Amniotic epithelial cell (primary cell): ENCODE measurements around the gene DNASE1L1.
A peak's percentile ranks its signal among the peaks of the same experiment; 100 is the strongest.
"Not testable (repeated sequence)": the region's sequence is repeated elsewhere in the genome, so short reads cannot be mapped to it uniquely, and the experiment has no call there.

ENCODE experiments used
- DNase-seq: peaks from one replicate; pipeline ENCODE4 v3.0.0-alpha.2; 2010; ENCODE audit warnings: low read depth

DNASE1L1 gene

DNA sequence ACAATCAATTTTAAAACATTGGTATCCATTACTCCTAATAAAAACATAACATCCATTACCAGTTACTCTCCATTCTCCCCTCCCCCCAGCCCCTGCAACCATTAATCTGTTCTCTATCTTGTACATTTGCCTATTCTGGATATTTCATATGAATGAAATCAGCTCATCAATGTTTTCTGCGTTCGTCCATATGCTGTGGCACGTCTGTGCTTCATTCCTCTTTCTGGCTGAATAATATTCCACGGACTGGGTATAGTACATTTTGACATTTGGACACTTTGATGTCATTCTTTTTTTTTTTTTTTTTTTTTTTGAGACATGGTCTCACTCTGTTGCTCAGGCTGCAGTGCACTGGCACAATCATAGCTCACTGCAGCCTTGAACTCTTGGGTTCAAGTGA is 5.2 kb downstream of the DNASE1L1 start:
- DNase-seq = no peak

DNA sequence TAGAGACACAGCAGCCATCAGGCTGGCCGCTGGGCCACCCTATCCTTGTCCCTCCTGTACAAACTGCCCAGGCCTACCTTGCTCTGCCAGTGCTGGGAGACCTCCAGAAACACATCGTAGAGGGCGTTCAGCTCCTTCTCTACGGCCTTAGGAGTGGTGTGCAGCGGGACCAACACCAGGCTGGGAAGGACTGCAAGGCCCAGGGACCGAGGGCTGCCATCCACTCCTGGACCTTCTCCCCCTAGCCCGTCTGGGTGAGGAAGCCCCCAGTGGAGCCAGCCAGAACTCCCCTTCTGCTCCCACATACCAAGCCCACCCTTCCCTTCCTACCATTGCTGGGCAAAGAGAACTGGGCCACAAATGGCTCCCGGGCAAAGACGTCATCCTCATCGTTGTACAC is 5.9 kb downstream of the DNASE1L1 start:
- no peak for DNase-seq

DNA sequence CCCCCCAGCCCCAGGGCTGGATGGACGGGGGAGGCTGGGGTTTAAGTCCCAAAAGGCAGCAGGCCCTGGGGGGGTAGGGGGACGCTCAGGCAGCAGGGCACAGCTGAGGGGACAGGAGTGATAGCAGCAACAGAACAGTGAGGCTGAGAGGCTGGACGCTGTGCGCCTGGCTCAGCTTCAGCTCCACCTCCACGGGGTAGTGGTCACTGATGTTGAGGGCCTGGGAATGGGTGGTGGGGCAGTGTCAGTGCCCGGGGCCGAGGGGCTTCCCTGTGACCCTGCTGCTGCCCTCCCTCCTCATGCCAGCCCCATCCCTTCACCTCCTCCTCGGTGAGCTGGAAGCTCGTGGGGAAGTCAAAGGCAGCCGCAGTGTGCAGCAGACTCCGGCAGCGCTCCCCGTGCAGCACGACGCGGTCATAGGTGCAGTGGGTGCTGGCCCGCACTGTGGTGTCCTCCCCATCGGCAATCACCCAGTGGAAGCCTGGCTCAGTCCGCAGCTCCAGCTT is 6.4 kb downstream of the DNASE1L1 start:
- no peak for DNase-seq

DNA sequence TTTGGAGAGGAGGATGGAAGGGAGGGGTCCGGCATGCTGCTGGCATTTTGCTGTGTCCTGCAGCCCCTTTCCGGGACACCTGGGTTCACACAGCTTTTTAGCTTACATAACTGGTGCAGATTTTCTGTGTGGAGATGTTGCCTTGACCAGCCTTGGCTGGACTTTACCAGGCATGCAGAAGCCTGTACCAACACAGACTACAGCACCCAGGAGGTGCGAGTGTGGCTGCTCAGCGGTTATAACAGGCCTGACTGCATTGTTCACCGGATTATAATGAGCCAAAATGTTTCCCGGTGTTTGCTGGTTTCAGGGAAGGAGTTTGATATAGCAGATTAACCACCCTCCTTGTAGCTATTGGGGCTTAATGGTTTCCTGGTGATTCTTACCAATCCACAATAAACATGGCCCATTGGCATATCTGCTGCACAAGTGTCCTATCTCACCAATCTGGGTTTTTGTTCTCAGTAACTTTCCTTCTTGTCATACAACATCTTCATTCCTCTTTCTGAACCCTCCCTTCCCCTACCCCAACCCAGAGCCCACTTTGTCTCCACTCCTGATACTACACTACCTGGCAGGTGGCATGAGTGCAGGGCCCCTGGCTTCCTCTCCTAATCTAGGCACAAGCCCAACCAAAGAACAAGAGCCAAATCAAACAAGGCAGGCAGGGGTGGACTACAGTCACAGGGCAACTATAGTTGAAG is 7.0 kb downstream of the DNASE1L1 start:
- DNase-seq = no peak

DNA sequence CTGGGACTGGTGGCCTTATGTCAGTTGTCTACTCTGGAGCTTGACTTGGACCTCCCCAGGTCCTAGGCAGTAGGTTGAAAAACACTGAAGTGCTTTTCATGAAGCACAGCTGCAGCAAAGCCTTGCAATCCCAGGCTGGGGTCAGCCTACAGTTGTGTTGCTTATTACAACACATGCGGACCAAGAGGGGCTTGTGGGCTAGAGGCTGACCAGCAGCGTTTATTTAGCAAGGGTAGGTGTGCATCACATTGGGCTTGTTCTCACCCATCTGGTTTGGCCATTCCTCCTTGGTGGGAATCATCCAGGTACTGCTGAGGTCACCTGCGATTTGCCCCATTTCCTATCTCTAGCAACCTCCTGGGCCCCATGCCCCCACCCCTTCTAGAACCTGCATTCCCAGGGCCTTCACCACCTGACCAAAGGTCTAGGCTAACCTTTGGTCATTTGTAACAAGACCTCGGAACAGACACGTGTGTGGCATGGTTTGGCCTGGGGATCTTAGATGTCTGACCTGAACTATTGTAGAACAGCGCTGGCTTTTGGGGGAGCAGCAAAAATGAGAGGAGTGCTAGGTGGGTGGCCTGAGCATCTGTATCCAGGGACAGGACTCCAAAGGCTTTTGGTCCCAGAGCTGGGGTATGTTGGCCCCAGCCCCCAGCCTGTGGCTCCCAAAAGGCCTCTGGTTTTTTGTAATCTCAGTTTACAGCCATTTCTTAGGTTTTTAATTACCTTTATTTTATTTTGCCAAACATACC is 7.8 kb downstream of the DNASE1L1 start:
- DNase-seq = no peak

DNA sequence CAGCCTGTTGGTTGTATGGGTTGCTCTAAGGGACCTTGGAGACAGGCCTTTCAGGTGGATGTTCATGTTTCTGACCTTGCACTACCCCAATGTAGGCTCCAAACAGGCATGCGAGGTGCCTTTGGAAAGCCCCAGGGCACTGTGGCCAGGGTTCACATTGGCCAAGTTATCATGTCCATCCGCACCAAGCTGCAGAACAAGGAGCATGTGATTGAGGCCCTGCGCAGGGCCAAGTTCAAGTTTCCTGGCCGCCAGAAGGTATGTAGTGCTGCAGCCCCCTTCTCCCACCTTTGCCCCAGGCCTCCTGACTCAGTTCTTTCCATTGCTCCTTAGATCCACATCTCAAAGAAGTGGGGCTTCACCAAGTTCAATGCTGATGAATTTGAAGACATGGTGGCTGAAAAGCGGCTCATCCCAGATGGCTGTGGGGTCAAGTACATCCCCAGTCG is 8.7 kb downstream of the DNASE1L1 start:
- DNase-seq = not testable (repeated sequence)

DNA sequence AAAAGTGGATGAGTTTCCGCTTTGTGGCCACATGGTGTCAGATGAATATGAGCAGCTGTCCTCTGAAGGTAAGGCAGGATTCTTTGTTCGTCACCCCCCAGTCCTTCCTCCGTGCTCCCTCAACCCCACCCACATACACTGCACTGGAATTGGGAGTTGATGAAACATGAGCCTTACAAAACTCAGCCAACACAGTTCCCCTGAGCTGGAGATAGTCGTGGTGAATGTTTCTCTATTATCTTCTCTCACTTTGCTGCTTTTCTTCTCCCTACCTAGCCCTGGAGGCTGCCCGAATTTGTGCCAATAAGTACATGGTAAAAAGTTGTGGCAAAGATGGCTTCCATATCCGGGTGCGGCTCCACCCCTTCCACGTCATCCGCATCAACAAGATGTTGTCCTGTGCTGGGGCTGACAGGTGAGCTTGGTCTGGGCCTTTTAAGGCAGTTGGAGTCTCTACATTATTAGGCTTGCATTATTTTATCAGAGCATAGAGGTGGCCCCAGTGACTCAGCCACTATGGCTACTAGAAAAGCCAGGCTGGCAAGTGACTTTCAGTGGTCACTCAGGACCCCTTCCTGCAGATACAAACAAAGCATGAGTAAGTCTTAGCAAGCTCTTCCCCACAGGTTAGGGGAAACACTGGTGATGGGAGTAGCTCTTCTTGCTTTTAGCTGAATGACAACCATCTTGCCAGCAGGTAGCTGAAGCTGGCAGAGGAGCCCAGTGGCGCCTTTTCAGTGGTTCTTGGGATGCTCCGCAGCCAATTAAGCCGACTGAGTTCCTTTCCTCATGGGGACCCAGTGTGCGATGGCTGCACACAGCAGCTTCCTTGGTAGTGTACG is 9.3 kb downstream of the DNASE1L1 start:
- DNase-seq = no peak

DNA sequence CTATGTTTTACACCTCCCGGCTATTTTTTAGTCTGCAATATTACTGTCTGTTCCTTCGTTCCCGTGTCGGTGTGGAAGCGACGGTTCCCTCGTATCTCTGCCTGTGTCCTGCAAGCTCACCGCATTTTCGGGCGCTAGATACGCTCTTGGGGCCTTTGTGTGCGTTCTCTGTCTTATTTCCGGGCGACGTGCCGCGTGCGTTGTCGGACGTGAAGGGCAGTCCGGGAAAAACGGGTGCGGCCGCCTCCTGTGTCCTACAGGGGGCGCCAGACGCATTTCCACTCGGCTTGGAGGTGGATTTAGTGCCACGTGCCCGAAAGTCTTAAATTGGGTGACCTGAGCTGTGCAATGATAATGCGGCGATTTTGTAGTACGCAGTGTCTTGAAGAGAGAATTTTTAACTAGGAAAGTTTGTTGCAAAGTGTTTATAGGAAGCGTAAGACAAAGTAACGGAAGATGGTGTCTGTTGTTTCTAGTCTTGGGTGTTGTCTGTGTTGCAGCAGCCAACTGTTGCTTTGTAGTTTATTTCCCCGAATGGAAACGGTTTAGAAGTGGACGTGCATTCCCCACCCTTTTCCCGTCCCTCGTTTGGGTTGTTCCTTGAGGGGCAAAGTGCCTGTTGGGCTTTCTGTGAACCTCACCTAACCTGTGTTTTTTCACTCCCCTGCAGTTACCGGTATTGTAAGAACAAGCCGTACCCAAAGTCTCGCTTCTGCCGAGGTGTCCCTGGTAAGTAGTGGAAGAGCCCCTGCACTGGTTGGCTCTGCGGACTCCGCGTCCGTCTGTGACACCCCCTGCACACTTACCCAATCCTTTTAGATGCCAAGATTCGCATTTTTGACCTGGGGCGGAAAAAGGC is 10.2 kb downstream of the DNASE1L1 start:
- DNase-seq = peak; percentile 65

DNA sequence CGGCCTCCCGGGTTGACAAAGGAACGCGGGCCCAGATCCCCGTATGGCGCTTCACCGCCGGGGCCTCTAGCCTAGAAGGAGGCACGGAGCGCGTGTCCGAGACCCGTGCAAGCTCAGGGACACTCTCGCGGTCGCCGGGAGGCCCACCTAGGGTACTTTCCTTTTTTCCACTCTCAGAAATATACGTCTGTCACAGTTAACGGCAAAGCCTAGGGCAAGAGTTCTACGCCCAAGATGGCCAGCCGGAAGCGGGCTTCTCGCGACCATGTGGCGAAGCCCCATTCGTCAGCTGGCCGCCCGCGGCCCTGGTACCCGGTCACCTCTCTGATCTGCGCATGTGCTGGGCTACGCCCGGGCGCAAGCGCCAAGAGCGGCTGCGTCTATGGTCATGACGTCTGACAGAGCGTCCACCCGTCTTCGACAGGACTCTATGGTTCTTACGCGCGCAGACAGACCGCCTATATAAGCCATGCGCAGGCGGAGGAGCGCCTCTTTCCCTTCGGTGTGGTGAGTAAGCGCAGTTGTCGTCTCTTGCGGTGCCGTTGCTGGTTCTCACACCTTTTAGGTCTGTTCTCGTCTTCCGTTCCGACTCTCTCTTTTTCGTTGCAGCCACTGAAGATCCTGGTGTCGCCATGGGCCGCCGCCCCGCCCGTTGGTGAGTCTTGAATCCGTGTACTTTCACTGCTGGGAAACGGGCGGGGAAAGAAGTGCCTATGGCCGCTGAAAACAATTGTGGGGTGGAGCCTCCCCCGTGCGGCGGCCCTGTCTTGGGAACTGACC is 11.0 kb downstream of the DNASE1L1 start, which contains the start of gene RPL10:
Gene RPL10, plus strand, starts transcription at position 490 of the 780 bp plus-strand sequence. Its CDS starts 143 bp downstream, at position 633.
- DNase-seq = peak; percentile 96

DNA sequence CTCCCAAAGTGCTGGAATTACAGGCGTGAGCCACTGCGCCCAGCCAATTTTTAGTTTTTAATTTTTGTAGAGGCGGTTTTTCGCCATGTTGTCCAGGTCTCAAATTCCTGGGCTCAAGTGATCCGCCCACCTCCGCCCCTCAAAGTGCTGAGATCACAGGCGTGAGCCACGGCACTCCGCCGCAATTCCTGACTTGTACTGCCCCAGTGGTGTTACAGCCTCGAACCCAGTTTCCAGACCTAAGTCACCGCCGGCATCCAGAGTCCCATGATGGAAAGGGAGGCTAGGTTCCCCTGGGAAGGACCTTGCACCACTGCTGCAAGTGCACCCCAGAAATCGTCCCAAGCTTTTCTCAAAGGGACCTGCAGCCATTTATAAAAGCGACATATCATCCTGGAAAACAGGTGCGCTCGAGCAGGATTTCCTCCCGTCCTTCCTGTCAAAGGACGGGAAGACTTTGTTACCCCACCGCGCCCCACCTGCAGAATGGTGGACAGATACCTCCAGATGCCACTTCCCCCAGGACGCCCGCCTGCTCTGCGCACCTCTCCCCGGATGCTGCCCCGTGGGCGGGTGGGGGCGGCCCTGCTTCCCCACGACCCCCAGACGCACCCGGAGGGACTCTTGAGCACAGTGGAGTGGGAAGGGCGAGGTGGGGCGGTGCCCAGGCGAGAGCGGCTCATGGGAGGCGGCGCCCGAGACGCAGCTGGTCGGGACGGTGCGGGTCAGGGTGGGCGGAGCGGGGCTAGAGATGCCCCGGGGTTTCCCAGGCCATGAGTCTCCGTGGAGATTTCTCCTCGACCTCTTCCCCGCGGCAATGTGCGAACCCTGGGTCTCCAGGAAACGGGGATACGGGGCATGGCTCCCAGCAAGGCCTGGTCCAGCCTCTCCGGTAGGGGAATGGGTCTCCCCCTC is 11.8 kb downstream of the DNASE1L1 start:
- peak; percentile 47 for DNase-seq

DNA sequence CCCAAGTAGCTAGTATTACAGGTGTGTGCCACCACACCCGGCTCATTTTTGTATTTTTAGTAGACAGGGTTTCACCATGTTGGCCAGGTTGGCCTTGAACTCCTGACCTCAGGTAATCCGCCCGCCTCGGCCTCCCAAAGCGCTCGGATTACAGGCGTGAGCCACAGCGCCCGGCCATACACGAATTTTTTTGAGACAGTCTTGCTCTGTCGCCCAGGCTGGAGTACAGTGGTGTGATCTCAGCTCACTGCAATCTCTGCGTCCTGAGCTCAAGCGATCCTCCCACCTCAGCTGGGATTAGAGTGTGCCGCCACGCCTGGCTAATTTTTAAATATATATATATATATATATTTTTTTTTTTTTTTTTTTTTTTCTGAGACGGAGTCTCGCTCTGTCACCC is 12.7 kb downstream of the DNASE1L1 start:
- not testable (repeated sequence) for DNase-seq

DNA sequence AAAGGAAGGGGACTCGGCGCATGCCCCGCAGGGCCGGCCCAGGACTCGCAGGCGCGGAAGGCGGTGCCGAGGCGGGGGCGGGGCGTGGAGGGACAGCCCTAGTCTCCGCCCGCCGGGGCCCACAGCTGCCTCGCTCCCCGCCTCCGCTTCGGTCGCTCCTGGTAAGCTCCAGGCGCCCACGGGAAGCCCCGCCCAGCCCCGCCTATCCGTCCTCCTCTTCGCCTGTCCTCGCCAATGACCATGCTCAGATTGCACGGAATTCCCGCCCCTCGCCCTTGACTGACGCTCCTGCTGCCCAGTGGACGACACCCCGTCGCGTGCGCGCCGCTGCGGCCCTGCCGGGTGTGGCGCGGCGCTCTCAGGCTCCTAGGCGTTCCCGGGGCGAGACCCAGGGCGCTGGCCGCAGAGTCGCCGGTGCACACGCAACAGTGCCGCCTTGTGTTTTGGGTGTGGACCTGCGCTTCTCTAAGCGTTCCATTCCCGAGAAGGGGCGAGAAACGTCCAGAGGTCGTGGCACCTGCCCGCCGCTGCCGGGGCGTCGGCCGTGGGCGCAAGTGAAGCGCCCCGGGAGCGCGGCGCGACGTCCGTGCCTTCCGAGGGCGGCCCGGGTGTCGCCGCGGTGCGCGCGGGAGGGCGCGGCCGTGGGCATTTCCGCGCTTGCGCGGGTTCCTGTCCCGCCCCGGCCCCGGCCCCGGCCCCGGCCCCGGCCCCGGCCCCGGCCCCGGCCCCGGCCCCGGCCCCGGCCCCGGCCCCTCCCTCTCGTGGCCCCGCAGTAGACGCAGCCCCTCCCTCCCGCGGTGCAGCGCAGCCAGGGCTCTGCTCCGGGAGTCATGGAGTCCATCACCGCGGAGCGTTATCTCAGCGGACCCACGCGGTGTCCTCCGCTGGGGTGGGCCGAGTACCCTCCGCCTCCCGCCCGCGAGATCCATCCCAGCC is 19.0 kb downstream of the DNASE1L1 start:
- DNase-seq = not testable (repeated sequence)

DNA sequence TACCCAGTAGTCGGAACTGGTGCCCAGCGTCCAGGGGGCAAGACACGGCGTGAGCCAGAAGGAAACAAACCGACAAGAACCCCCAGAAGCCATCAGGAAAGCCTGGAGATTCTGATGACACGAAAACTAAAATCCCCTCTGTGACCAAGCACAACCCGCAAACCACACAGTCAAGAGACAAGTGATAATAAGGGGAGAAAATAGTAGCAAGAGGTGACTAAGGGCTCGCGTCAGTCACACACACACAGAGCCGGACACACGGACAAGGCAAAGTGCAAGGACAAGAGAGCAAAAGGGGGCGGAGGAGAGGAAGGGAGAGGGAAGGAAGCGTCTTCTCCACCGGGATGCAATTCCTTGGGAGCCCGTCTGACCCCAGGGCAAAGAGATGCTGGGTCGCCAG is 20.4 kb downstream of the DNASE1L1 start:
- not testable (repeated sequence) for DNase-seq

DNA sequence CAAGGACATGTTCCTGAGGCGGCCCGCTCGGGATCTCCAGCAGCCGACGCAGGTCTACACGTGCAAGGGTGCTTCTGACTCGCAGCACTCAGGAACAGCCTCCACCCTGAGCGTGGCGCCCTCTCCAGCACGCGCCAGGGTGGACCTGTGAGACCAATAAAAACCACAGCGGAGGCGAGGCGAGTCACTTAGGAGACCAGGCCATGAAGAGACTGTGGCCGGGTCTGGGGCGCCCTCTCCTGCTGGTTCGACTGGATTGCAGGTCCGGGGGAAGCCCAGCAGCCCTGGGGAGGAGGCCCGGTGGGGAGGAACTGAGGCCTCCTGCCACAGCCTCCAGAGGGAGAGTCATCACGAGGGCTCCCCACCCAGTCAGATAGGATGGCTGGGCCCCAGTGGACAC is 21.0 kb downstream of the DNASE1L1 start:
- DNase-seq = not testable (repeated sequence)

DNA sequence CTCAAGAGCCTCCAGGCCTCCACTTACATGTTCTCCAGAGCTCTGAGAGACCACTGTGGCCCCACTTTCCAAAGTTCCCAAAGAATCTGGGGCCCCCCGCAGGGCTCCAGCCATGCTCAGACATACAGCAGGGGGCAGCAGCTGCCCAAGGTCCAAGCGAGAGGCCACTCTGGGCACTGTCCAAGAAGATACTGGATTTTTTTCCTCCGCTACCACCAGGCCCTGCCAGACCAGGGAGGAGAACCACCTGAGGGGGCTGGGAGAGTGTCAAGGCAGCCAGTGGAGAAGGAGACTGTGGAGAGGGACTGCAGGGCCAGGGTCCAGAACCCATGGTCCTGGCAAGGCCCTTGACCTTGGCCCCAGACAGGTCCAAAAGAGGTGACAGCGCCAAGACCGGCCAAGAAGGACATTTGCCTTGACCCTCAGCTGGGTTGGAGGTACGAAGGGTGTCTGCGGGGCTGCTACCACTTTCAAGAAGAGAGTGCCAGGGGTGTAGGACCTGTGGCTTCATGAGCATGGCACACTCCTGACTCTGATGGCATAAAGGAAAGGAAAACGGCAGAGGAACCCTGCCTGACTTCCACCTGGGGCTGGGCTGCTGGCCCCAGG is 24.7 kb downstream of the DNASE1L1 start:
- no peak for DNase-seq

DNA sequence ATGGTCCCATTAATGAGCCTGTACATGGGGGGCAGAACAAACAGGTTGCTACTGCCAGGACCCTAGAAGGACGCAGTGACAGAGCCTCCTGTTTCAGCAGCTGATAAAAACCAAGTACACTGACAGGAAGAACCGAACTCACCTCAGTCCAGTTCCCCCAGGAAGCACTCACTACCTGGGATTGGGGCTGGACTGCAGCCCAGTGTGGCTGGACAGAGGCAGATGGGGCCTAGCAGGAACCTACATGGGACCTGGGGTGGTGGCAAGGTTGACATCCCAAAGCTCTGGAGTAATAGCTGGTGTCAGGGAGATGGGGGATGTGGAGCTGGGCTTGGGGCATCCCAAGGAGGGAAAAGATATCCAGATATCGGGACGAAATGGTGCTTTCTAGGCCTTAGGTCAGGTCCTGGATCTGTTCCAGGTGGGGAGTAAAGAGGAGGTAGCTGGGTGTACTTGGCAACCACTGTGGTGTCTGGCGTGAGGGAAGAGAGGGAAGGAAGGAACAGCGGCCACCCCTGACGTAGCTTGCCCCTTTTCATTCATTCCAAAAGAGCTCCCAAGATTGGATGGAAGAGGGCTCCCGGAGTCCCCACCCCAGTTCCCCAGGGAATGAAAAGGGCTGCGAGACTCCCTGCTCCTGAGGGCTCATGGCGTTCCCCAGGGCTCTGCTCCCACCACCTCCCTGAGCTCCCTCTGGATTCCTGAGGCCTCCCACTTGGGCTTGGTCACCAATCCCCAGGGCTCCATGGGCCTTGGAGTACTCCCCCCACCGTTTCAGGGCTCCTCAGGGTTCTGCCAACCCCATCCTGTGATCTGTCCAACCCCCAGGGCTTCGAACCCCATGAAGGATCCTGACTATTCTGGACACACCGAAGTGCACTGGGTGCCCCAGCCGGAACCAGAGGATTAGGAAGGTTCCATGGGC is 25.4 kb downstream of the DNASE1L1 start:
- no peak for DNase-seq
